ENCODE data around the gene FSIP1. TPM values are rescaled to one million over a fixed set of nuclear protein-coding genes. Genes with fewer than 3 reads are reported as not detected.

Gene FSIP1
- total and polyA plus RNA-seq, 9 of the 15 experiments (the other 6 are each of a cell fraction or from before 2014, with no cell fraction given) = 0.07 to 0.51 (median 0.29) TPM

DNA sequence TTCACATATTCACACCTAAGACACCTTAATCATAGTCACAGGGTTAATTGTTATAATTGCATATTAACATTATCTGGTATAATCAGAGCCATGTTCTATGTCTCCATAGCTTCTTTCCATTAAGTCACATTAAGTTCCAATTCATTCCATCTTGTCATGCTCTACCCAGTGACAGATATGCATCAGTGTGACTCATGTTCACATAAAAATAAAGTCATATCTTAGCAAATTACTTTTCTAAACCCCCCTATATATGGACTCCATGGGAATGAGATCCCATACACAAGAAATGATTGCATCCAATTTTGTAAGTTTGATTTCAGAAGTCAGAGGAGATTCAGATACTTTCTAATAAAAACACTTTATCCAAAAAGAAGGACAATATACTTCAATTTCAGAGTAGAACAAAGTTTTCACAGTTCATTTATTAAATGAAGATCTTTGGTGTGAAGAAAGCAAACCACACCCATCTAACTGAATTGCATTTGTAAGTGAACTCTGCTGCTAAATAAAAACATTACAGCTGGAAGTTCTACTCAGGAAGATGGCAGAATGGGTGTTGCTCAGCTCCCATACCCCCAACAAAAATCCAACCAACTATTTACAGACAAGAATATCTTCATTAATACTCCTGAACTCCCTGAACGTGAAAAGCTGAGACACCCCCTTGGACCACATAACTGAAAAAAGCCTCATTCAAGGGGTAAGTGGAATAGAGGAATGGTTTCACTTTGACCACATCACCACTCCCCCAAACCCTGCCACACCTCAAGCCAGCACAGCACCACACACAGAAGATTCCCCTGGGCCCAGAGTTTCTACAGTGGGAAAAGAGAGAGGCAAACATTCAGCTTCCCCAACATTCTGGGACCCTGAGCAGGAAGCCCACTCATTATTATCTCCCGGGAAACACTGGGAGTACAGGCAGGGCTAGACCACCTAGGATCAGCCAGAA, 174.2 kb downstream of the FSIP1 start:
- ATAC-seq (no peak), DNase-seq (ENCODE audit: extremely low read depth in 1 of 4, low spot score in 3 of 4) (no peak), FAIRE-seq (no peak)
- WGBS (ENCODE audit: insufficient coverage, low coverage, missing lambda C conversion rate) = 6% methylated on average over 2 of the region's 2 CpGs
- Histone ChIP-seq H2AFZ (ENCODE audit: low read depth, low read length) (no peak overlapping the region), H3K27me3 (ENCODE audit: control insufficient read depth in 2 of 2, insufficient read depth in 2 of 2, low read length in 2 of 2) (peaks cover 7 to 20% of the 10 kb centered on the region in 2 experiments; a peak in 2 of 5 replicates), H3K4me3 (no peak overlapping the region), H3K4me1 (replicated peaks in 1 of 2; ENCODE audit: control insufficient read depth in 2 of 2, insufficient read depth in 2 of 2, low read length in 2 of 2) (no peaks in the 10 kb centered on the region), H4K20me1 (replicated peaks; ENCODE audit: control insufficient read depth, insufficient read depth, low read length) (no peaks in the 10 kb centered on the region), H3K9ac (ENCODE audit: insufficient read depth in 1 of 2, low read depth in 2 of 2, low read length in 2 of 2) (no peak overlapping the region), H3K79me2 (ENCODE audit: control insufficient read depth, insufficient read depth, low read length) (no peaks in the 10 kb centered on the region), H3K36me3 (ENCODE audit: control insufficient read depth, insufficient read depth, low read length) (no peaks in the 10 kb centered on the region), H3K4me2 (ENCODE audit: insufficient read depth, low read length) (no peak overlapping the region), H3K27ac (ENCODE audit: extremely low read depth, low read depth, low read length) (no peak overlapping the region), H3K9me3 (replicated peaks; ENCODE audit: control insufficient read depth, insufficient read depth, low read depth, low read length) (no peaks in the 10 kb centered on the region), H3K9me1 (ENCODE audit: control insufficient read depth, insufficient read depth, low read length) (no peaks in the 10 kb centered on the region)
- ChIA-PET POLR2A (interaction anchor here (1.5 kb wide), 1 partner anchor 17 kb away, joined by 4 read pairs; no protein-coding TSS in a partner anchor), CTCF (ENCODE audit: low intra/inter-chr PET ratio) (no interaction called here)
- TF ChIP-seq CHCHD3 (CRISPR knock-in tag; IDR thresholded peaks at IDR 0.05) (no peak), FOSL1 (tag; conservative IDR thresholded peaks at IDR 0.05) (peak; percentile 40)
- intact Hi-C loops (cut with micrococcal nuclease) = no loop called here
- BruUV-seq (replicated peaks) = no TSS peak
- in situ Hi-C loops (cut with MboI) = no loop called here

- no peaks in the 10 kb centered on the region for H3K36me3 ChIP-seq (ENCODE audit: control insufficient read depth, insufficient read depth, low read length)
- peaks cover 13 to 20% of the 10 kb centered on the region in 2 experiments; a peak in 2 of 5 replicates for H3K27me3 ChIP-seq (ENCODE audit: control insufficient read depth in 2 of 2, insufficient read depth in 2 of 2, low read length in 2 of 2)
- H3K9ac ChIP-seq (ENCODE audit: insufficient read depth in 1 of 2, low read depth in 2 of 2, low read length in 2 of 2) = no peak overlapping the region
- CTCF ChIA-PET (ENCODE audit: low intra/inter-chr PET ratio) = no interaction called here
- H3K9me3 ChIP-seq (replicated peaks; ENCODE audit: control insufficient read depth, insufficient read depth, low read depth, low read length) = no peaks in the 10 kb centered on the region
- ATAC-seq (no peak), FAIRE-seq (no peak), DNase-seq (ENCODE audit: extremely low read depth in 1 of 4, low spot score in 3 of 4) (no peak)
- POLR2A ChIA-PET = interaction anchor here (0.6 kb wide), 1 partner anchor 707 kb away, joined by 3 read pairs; no protein-coding TSS in a partner anchor
- no TSS peak for BruUV-seq (replicated peaks)
- no peaks in the 10 kb centered on the region for H4K20me1 ChIP-seq (replicated peaks; ENCODE audit: control insufficient read depth, insufficient read depth, low read length)
- WGBS (ENCODE audit: insufficient coverage, low coverage, missing lambda C conversion rate) = 0% methylated on average over 1 of the region's 1 CpG
- intact Hi-C loops (cut with micrococcal nuclease) = no loop called here
- H2AFZ ChIP-seq (ENCODE audit: low read depth, low read length) = no peak overlapping the region
- no peak overlapping the region for H3K27ac ChIP-seq (ENCODE audit: extremely low read depth, low read depth, low read length)
- no peaks in the 10 kb centered on the region for H3K9me1 ChIP-seq (ENCODE audit: control insufficient read depth, insufficient read depth, low read length)
- in situ Hi-C loops (cut with MboI) = no loop called here
- H3K4me2 ChIP-seq (ENCODE audit: insufficient read depth, low read length) = no peak overlapping the region
- H3K4me3 ChIP-seq = no peak overlapping the region
- no peaks in the 10 kb centered on the region for H3K79me2 ChIP-seq (ENCODE audit: control insufficient read depth, insufficient read depth, low read length)
- no peaks in the 10 kb centered on the region for H3K4me1 ChIP-seq (replicated peaks in 1 of 2; ENCODE audit: control insufficient read depth in 2 of 2, insufficient read depth in 2 of 2, low read length in 2 of 2)
- TF ChIP-seq YBX1 (IDR thresholded peaks at IDR 0.05) = no peak
- TF ChIP-seq RBBP5 (IDR thresholded peaks at IDR 0.05; ENCODE audit: borderline replicate concordance, insufficient read depth, low read length, poor library complexity, severe bottlenecking) = no peak
- TF ChIP-seq, protein P1, sequence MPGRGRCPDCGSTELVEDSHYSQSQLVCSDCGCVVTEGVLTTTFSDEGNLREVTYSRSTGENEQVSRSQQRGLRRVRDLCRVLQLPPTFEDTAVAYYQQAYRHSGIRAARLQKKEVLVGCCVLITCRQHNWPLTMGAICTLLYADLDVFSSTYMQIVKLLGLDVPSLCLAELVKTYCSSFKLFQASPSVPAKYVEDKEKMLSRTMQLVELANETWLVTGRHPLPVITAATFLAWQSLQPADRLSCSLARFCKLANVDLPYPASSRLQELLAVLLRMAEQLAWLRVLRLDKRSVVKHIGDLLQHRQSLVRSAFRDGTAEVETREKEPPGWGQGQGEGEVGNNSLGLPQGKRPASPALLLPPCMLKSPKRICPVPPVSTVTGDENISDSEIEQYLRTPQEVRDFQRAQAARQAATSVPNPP (IDR thresholded peaks at IDR 0.05; ENCODE audit: borderline replicate concordance, insufficient read depth, insufficient read length) = no peak
- TF ChIP-seq THRAP3 (IDR thresholded peaks at IDR 0.05; ENCODE audit: borderline replicate concordance) = no peak
- TF ChIP-seq ARHGAP35 (IDR thresholded peaks at IDR 0.05; ENCODE audit: partially characterized antibody) = no peak
- no peak for TF ChIP-seq SPI1 (IDR thresholded peaks at IDR 0.05; ENCODE audit: borderline replicate concordance, low read depth, low read length)
- no peak for TF ChIP-seq PCBP1 (IDR thresholded peaks at IDR 0.05; ENCODE audit: low read depth, low read length, poor library complexity, severe bottlenecking)
- no peak for TF ChIP-seq RBM39 (optimal IDR thresholded peaks at IDR 0.05; ENCODE audit: low read depth, low read length)
- TF ChIP-seq ETS1 (conservative IDR thresholded peaks at IDR 0.05; ENCODE audit: control insufficient read depth, low read depth, low read length) = no peak
- no peak for TF ChIP-seq HIVEP1 (CRISPR knock-in tag; IDR thresholded peaks at IDR 0.05)
Observed at GRCh38 chr15:39605146-39605545, 177.5 kb downstream of the FSIP1 start.

Measured in K562 (cell line).